Measurements from ENCODE around the gene GALNT2.

The GALNT2 gene

GRCh38 chr1:230102472-230102871, 35.4 kb downstream of the GALNT2 start:
- no peak for DNase-seq (ENCODE audit: low read depth)
- no peak for TF ChIP-seq CTCF (IDR thresholded peaks at IDR 0.05; ENCODE audit: insufficient read depth, low read depth, low read length, missing control alignments)

DNA sequence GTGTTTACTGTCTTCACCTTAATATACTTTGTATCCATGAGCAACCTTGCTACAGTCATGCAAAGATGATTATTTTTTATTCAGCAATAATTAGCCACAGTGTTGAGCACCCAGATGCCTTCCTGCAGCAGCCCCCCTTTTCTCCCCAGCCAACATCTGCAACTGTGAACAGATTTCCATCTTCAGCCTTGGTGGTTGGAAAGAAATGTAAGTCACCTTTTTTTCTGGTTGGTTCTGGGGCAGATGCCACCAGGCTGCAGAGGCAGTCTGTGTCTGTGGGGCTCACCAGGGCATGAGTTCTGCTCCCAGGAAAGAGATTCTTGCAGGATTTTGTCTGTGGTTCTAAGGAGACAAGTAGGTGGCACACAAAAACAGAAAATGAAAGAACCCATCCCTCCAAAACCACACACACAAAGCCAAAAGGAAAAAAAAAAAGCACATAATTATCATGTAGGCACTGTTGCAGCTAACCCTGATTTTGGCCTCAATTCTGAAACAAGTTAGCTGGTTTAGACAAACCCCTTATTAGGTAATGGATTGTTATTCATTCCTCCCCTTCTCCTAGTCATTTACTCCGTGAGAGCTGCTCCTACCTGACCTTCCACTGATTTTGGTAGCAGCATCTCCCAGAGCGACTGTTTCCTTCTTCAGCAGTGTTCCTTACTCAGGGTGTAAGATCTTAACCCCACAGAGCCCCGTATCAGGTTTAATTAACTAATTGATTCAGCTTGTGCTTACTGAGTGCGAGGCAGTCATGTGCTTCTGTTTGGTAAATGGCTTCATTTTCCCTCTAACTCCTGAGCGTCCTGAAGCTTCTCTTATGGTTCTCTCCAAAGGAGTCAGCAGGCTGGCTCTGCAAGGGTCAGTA, 36.5 kb downstream of the GALNT2 start:
- TF ChIP-seq CTCF (IDR thresholded peaks at IDR 0.05; ENCODE audit: insufficient read depth, low read depth, low read length, missing control alignments), result no peak
- H3K4me3 ChIP-seq (ENCODE audit: low read length), result no peak overlapping the region
- DNase-seq (ENCODE audit: low read depth), result no peak

More at GRCh38 chr1:230102472-230102871, 35.4 kb downstream of the GALNT2 start:
- H3K4me3 ChIP-seq (ENCODE audit: low read length), result no peak overlapping the region

DNA sequence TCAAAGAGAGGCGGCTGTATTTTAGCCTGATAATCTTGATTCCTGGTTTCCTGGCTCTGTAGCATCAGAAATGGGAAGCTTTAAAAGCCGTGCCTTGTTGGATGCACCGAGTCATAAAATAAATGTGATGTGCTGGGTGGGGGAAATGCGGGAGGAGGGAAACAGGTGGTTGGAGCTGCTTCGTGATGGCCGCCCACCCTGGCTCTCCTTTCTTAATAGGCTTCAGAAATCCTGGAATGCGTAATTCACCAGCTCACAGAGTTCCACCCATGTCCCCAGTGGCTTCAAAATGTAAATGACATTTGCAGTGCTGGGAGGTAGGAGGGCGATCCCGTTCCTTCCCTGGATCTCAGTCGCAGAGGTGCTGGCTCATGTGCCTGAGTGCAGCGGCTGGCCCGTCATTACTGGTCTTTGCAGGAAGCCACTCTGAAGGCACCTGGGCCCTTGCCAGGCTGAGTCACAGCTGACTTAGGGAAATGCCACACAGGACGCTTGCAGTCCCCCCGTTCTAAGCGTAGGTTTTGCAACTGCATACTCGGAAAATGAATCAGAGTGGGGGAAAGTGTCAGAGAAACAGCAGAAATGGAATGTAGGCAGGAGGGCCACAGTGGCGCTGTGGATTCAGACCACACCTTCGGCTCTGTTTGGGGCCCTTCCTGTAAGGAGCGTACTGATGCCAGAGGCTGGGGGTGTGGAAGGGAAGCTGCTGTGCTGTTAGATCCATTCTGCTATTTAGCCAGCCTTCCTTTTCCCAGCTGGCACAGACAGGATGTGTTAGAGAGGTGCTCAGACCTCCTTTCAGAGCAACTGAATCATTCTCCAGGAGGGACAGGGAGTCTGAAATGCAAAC, 37.6 kb downstream of the GALNT2 start:
- peak; percentile 99 for DNase-seq (ENCODE audit: low read depth)
- peak overlapping the region; percentile 2 for H3K4me3 ChIP-seq (ENCODE audit: low read length)
- TF ChIP-seq CTCF (IDR thresholded peaks at IDR 0.05; ENCODE audit: insufficient read depth, low read depth, low read length, missing control alignments), result no peak

DNA sequence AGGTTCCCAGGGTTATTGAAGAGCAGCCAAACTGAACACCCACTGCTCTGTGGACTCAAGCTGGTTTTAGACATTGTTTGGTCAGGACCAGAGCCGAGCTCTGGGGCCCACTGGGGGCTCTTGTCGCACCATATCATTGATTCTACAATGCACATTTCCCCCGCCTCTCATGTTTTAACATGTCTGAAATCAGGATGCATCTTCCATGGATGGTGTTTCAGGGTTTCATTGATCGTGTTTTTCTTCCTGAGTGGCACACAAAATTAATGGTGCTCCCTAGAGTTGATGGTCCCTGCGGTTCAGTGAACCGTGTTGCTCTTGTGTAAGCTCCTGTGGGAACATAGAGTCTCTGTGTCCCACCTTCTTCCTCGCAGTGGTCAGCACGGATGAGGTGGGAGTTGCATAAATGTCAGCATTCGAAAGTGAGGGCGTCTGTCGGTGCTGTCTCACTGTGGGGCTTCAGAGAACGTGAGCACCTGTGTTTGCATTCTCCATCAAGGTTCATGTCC, 38.3 kb downstream of the GALNT2 start:
- TF ChIP-seq CTCF (IDR thresholded peaks at IDR 0.05; ENCODE audit: insufficient read depth, low read depth, low read length, missing control alignments), result no peak
- no peak overlapping the region for H3K4me3 ChIP-seq (ENCODE audit: low read length)
- DNase-seq (ENCODE audit: low read depth), result no peak

DNA sequence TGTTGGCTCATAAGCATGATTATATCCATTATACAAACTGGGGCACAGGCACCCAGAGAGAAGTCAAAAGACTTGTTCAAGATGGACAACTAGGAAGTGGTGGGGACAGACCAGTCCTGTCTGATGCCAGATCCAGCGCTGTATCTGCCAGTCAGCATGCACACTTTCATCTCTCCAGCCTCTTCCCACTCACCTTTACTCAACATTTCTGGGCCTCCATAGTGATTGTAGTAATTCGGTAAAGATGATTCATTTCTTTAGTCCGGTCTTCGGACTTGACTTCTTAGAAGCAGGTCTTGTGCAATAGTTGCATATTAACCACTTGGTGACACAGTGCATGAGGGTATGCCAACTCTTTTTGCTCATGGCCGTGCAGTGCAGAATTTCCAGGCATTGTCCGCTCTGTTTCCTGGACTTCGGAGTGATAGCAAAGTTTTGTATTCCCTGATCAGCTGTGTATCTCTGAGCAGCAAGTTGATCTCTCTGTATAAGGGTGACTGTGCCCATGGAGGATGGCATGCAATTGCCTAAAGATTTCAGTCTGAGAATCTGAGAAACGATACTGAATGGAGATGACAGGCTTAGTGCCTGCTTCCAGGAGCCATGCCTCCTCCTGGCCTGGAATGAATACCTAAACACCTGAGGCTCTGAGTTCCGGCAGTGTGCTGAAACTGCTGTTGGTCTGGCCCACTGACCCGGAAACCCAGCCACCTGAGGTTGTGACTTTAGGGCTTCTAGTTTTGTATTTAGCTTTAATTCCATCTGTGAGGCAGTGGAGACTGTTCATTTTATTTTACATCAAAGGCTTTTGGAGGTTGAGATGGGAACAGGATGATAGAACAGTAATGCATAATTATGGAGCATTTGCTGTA, 39.0 kb downstream of the GALNT2 start:
- no peak overlapping the region for H3K4me3 ChIP-seq (ENCODE audit: low read length)
- no peak for TF ChIP-seq CTCF (IDR thresholded peaks at IDR 0.05; ENCODE audit: insufficient read depth, low read depth, low read length, missing control alignments)
- peak; percentile 83 for DNase-seq (ENCODE audit: low read depth)

GRCh38 chr1:230107941-230108340, 40.9 kb downstream of the GALNT2 start:
- no peak for TF ChIP-seq CTCF (IDR thresholded peaks at IDR 0.05; ENCODE audit: insufficient read depth, low read depth, low read length, missing control alignments)
- DNase-seq (ENCODE audit: low read depth), result no peak
- no peak overlapping the region for H3K4me3 ChIP-seq (ENCODE audit: low read length)

Data from epithelial cell of esophagus (primary cell).